Activated CD8-positive, alpha-beta memory T cell treated with anti-CD3 and anti-CD28 coated beads for 4 hours (primary cell): ENCODE measurements around the gene NEUROG1.

Experiments
- DNase-seq, 2 donors: peaks; one replicate each; pipeline ENCODE4 v3.0.0-alpha.2; 2020; ENCODE audit warnings: low read depth in 2 of 2

NEUROG1 gene

DNA sequence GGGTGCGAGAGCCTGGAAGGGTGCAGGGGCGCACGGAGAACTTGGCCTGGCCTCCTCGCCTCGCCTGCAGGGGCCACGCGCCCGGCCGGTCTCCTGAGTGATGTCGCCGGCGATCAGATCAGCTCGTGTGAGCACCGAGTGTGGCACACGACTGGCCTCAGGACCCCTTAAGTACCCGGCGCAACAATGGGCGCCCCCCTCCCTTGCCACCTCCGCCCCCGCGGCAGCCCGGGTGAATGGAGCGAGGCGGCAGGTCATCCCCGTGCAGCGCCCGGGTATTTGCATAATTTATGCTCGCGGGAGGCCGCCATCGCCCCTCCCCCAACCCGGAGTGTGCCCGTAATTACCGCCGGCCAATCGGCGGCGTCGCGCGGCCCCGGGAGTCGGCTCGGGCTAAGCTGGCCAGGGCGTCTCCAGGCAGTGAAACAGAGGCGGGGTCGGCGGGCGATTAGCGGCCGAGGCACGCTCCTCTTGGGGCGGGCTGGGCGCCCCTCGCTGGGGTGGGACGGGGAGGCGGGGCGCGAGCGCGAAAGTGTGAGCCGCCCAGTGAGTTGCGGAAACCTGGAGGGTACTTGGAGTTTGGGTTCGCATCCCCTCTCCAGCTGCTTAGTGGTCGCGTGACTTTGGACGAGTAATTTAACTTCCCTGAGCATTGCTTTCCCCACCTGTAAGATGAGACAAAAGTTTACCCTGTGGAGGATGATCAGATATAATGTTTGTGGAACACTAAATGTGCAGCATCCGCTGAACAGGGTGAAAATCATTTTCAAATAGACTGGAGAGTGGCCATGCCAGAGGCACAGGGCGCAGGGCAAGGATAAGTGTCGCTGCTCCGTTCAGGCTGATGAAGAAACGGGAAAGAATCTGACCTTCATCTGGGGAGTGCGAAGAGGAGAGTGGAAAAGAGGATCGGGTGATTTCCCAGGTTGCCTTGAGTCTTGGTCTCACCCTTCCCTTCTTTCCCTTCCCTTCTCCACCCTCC lies at the start of gene NEUROG1:
NEUROG1 (minus strand) TSS at position 145 of the 982 bp plus-strand sequence. CDS start 274 bp downstream, outside the sequence.
- DNase-seq: no peak

DNA sequence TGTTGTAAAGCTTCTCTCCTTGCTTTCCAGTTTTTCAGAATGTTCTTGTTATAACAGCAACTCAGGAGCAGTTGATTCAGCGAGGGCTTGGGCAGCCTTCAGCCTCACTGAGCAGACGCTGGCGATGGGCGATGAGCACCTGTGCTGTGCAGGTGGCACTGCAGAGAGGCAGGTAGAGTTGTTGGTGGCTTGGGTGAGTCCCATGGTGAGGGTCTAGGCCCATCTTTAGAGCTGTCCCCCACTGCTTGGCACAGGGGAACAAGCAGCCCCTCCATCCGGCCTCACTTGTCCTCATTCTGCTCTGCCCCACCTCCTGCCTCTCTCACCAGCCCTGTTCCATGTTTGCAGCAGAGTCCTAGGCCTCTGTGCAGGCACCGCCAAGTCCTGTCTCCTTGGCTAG lies 49.2 kb upstream of the NEUROG1 start:
- DNase-seq: no peak

DNA sequence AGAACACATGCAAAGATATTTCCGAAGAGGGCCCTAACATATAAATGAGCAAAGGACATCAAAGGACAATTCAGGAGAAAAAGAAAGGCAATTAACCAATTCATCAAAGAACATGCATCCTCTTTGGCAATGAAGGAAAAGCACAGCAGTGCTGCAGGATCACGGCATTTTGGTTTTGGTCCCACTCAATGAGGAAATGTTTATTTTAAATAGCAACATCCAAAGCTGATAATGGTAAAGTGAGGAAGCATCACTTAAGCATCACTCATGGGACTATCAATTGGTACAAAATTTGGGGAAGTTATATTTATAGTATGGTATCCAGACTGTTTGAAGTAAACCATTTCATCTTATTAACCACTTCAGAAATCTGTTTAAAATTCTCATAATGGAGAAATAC lies 48.5 kb upstream of the NEUROG1 start:
- DNase-seq: no peak

- no peak for DNase-seq
These were observed 46.5 kb upstream of the NEUROG1 start for GRCh38 chr5:135582099-135582781.

- no peak for DNase-seq
These were observed 43.0 kb upstream of the NEUROG1 start, which contains the start of gene CXCL14 for GRCh38 chr5:135578685-135579341. Gene CXCL14 (minus strand): TSS chr5:135578991. CDS start chr5:135578778, 213 bp downstream.

GRCh38 chr5:135578305-135578684 lies 42.5 kb upstream of the NEUROG1 start:
- no peak for DNase-seq

DNA sequence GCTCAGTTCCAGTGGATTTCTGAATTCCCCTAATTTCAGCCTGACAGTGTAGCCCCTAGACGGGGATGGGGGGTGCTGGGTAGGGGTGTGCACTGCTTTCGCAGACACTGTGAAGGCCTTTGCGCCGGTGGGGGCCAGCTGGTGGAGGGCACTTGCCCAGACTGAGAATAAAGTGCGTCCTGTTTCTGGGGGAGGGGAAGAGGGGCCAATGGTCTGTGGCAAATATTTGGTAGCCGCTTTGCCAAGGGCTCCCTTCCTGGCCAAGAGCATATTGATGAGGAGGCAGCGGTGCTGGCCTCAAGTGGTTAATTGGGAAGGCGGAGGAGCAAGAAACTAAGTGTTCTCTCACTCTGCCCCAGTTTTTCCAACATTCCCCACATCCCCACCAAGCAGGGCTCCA lies 41.7 kb upstream of the NEUROG1 start:
- no peak for DNase-seq

GRCh38 chr5:135576075-135576599 lies 40.4 kb upstream of the NEUROG1 start:
- DNase-seq: no peak

GRCh38 chr5:135574493-135574892 lies 38.7 kb upstream of the NEUROG1 start:
- DNase-seq: no peak

DNA sequence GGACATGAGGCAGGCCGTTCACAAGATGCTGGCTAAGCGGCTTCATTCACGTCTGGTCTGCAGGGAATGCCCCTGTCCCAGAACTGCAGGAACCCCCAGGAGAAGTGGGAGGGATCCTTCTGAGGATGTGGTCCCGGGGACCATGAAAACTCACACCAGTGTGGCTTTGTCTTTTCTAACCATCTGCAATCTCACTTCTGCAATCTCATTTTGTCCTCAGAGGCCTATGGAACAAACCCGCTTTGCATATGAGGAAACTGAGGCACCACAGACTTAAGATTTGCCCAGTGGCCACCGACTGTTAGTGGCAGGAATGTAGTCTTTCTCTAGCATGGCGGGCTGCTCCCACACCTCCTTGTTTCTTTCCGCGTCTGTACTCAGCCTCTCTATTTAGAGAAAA lies 36.1 kb upstream of the NEUROG1 start:
- DNase-seq: no peak

GRCh38 chr5:135571066-135571609 lies 35.4 kb upstream of the NEUROG1 start:
- no peak for DNase-seq

DNA sequence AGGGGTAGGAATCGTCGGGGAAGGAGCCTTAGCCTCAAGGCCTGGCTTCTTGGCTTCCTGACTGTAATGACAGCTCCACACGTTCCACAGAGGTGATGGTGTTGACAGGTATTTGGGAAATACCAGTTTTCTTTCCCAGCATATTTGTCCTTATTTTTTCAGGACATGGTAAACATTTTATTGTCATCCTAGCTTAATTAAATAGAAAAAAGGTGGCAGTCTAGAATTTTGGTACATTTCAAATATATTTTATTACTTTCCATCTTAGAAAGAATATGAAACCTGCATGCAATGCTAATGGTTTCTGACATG lies 34.6 kb upstream of the NEUROG1 start:
- DNase-seq: no peak

- DNase-seq: no peak
These were observed 34.1 kb upstream of the NEUROG1 start for GRCh38 chr5:135569755-135570452.

DNA sequence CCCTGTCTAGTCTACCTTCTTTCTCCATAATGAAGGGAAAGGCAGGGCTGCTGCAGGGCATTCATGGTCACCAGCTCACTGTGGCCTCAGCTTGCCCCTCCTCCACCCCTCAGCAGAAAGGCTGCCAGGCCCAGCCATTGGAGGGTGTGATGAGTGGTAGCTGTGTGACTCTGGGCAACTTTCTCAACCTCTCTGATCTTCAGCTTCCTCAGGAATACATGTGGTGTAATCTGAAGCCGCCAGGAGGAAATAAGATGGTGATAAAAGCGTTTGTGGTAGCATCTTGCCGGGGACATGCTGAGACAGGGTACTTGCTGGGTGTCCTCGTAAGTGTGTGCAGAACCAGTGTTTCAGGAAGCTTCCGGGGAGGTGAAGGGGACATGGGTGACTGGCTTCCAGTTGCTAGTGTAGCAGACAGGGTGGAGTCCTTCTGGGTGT lies 33.2 kb upstream of the NEUROG1 start:
- no peak for DNase-seq

GRCh38 chr5:135568246-135568645 lies 32.5 kb upstream of the NEUROG1 start:
- no peak for DNase-seq

GRCh38 chr5:135567661-135568060 lies 31.9 kb upstream of the NEUROG1 start:
- no peak for DNase-seq

GRCh38 chr5:135566422-135567400 lies 30.9 kb upstream of the NEUROG1 start:
- DNase-seq: no peak

DNA sequence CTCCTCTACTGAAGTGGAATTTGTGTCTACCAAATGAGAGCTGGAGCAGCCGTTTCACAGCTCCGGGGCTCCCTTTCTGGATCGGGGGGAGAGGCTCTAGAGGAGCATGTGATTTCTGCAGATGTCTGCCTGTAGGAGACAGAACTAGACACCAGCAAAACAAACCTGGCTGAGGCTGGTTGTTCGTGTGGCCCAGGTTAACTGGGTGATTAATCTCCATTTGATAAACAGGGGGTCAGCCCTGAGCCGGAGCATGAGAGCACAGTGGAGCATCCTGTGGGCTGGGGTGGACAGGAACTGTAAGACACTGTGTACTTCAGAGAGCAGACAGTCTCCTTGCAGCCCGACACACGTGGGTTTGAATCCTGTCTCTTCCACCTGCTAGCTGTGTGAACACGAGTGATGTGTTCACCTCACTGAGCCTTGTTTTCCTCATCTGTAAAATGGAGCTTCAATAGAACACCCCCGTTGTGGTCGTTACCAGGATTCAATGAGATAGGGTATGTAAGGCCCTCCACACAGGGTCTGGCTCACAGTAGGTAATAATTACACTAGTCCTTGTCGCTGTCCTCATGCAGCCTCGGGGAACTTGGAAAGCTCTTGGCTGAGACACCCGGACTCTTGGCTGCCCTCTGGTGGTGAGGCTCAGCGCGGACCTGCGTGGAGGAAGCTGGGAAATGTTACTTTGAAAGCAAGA lies 30.1 kb upstream of the NEUROG1 start:
- DNase-seq: peak; percentile 22 to 31

- no peak for DNase-seq
These were observed 29.5 kb upstream of the NEUROG1 start for GRCh38 chr5:135565266-135565665.
